SU-DHL-6 (cell line): ENCODE data around the gene CLIP2.
A peak's percentile ranks its signal among the peaks of the same experiment; 100 is the strongest.
"Not testable (repeated sequence)": the region's sequence is repeated elsewhere in the genome, so short reads cannot be mapped to it uniquely, and the experiment has no call there.

Experiments used
- H2AFZ ChIP-seq: fragments of 200-600 bp; sonication (generic); 2 replicates; pipeline ENCODE4 v1.6.1; 2014; ENCODE audit warnings: low read depth, mild to moderate bottlenecking, moderate library complexity, mixed read lengths, antibody characterized with exemption, low read length; ENCODE audit not compliant: severe bottlenecking
- H3F3A ChIP-seq: fragments of 200-600 bp; shearing (Covaris generic); 2 replicates; pipeline ENCODE4 v1.6.0; 2016; ENCODE audit warnings: antibody characterized with exemption, mild to moderate bottlenecking; ENCODE audit not compliant: insufficient read depth
- H3K27ac ChIP-seq: fragments of 200-600 bp; sonication (generic); 2 replicates; pipeline ENCODE4 v1.5.1; 2016; ENCODE audit warnings: low read depth, mild to moderate bottlenecking, low read length, moderate library complexity, mixed read lengths
- H3K27me3 ChIP-seq: fragments of 200-600 bp; sonication (generic), shearing (Covaris generic); 2 replicates; pipeline ENCODE4 v1.6.0; 2014; ENCODE audit warnings: mild to moderate bottlenecking, low read length
- H3K36me3 ChIP-seq: fragments of 200-600 bp; sonication (generic); 2 replicates; pipeline ENCODE4 v1.6.1; 2014; ENCODE audit warnings: mild to moderate bottlenecking, low read length, mixed read lengths
- H3K4me2 ChIP-seq: fragments of 300-600, 200-600 bp; shearing (Covaris generic), sonication (generic); 2 replicates; pipeline ENCODE4 v1.6.0; 2014; ENCODE audit warnings: low read length, low read depth, mild to moderate bottlenecking; ENCODE audit not compliant: poor library complexity, severe bottlenecking
- H3K4me3 ChIP-seq: fragments of 200-600 bp; sonication (generic); 2 replicates; pipeline ENCODE4 v1.5.1; 2014; ENCODE audit warnings: antibody characterized with exemption, low read length, mild to moderate bottlenecking, mixed read lengths; ENCODE audit not compliant: insufficient read depth, poor library complexity, severe bottlenecking
- H3K79me2 ChIP-seq: fragments of 200-600 bp; sonication (generic); 2 replicates; pipeline ENCODE4 v1.6.1; 2014; ENCODE audit warnings: mild to moderate bottlenecking, low read length, moderate library complexity; ENCODE audit not compliant: insufficient read depth
- H3K9ac ChIP-seq: fragments of 200-600 bp; sonication (generic); 2 replicates; pipeline ENCODE4 v1.7.0; 2014; ENCODE audit warnings: mild to moderate bottlenecking, low read length
- H3K9me2 ChIP-seq: fragments of 200-600 bp; sonication (generic); replicated peaks from 2 replicates; pipeline ENCODE4 v1.6.1; 2014; ENCODE audit warnings: low read length; ENCODE audit not compliant: insufficient read depth
- H3K9me3 ChIP-seq: fragments of 200-600 bp; sonication (generic); 2 replicates; pipeline ENCODE4 v1.6.1; 2014; ENCODE audit warnings: low read length, mixed read lengths; ENCODE audit not compliant: insufficient read depth
- H4K20me1 ChIP-seq: fragments of 200-600 bp; sonication (generic); 2 replicates; pipeline ENCODE4 v1.6.1; 2014; ENCODE audit warnings: low read depth, mild to moderate bottlenecking, antibody characterized with exemption, low read length, moderate library complexity, mixed read lengths
- CTCF ChIP-seq: fragments of 200-600 bp; sonication (generic); IDR thresholded peaks from one replicate; pipeline ENCODE4 v1.5.1; 2017; ENCODE audit warnings: antibody characterized with exemption, mild to moderate bottlenecking, low read length, moderate library complexity; ENCODE audit not compliant: insufficient read depth, poor library complexity, severe bottlenecking
- EZH2phosphoT487 ChIP-seq: fragments of 200-600 bp; sonication (generic), shearing (Covaris generic); conservative IDR thresholded peaks from 2 replicates; pipeline ENCODE4 v1.6.1; 2018; ENCODE audit warnings: mild to moderate bottlenecking, antibody characterized with exemption, low read length, moderate library complexity, mixed read lengths

The CLIP2 gene

GRCh38 chr7:74399006-74399405 is 109.8 kb downstream of the CLIP2 start:
- Histone ChIP-seq H3K9me2 (no peaks in the 10 kb centered on the region), H3K36me3 (no peaks in the 10 kb centered on the region), H2AFZ (no peak overlapping the region), H3K4me3 (no peak overlapping the region), H3K27me3 (no peaks in the 10 kb centered on the region), H3F3A (no peaks in the 10 kb centered on the region), H4K20me1 (no peaks in the 10 kb centered on the region), H3K79me2 (no peaks in the 10 kb centered on the region), H3K4me2 (no peak overlapping the region), H3K9me3 (no peaks in the 10 kb centered on the region), H3K27ac (no peak overlapping the region), H3K9ac (no peak overlapping the region)
- TF ChIP-seq CTCF = no peak
- TF ChIP-seq EZH2phosphoT487 = no peak

- H4K20me1 ChIP-seq = no peaks in the 10 kb centered on the region
- H2AFZ ChIP-seq = no peak overlapping the region
- no peaks in the 10 kb centered on the region for H3K36me3 ChIP-seq
- no peaks in the 10 kb centered on the region for H3K9me2 ChIP-seq
- H3K9ac ChIP-seq = no peak overlapping the region
- no peak for TF ChIP-seq CTCF
- TF ChIP-seq EZH2phosphoT487 = no peak
- no peaks in the 10 kb centered on the region for H3K9me3 ChIP-seq
- no peaks in the 10 kb centered on the region for H3K79me2 ChIP-seq
- H3F3A ChIP-seq = no peaks in the 10 kb centered on the region
- H3K27me3 ChIP-seq = no peaks in the 10 kb centered on the region
- H3K4me3 ChIP-seq = no peak overlapping the region
- no peak overlapping the region for H3K4me2 ChIP-seq
- no peak overlapping the region for H3K27ac ChIP-seq
These were observed 111.4 kb downstream of the CLIP2 start for GRCh38 chr7:74400420-74401136.

- H3K9me2 ChIP-seq = no peaks in the 10 kb centered on the region
- H3K9me3 ChIP-seq = no peaks in the 10 kb centered on the region
- no peaks in the 10 kb centered on the region for H4K20me1 ChIP-seq
- TF ChIP-seq CTCF (peak; percentile 90), EZH2phosphoT487 (no peak)
- H3F3A ChIP-seq = no peaks in the 10 kb centered on the region
- no peak overlapping the region for H3K4me2 ChIP-seq
- no peak overlapping the region for H3K27ac ChIP-seq
- H3K27me3 ChIP-seq = no peaks in the 10 kb centered on the region
- H2AFZ ChIP-seq = no peak overlapping the region
- H3K9ac ChIP-seq = no peak overlapping the region
- H3K79me2 ChIP-seq = no peaks in the 10 kb centered on the region
- H3K4me3 ChIP-seq = no peak overlapping the region
- H3K36me3 ChIP-seq = no peaks in the 10 kb centered on the region
These were observed 112.1 kb downstream of the CLIP2 start for GRCh38 chr7:74401137-74401859.

- H3F3A ChIP-seq, H2AFZ ChIP-seq, H3K36me3 ChIP-seq, H3K79me2 ChIP-seq, H3K9ac ChIP-seq, H3K9me2 ChIP-seq, H3K27ac ChIP-seq, H3K4me2 ChIP-seq, H3K27me3 ChIP-seq, H3K4me3 ChIP-seq, H3K9me3 ChIP-seq, H4K20me1 ChIP-seq: not testable (repeated sequence)
These were observed 113.5 kb downstream of the CLIP2 start for GRCh38 chr7:74402668-74403067.
